ENCODE results near the gene PLA1A. TPM values are rescaled to one million over a fixed set of nuclear protein-coding genes. Genes with fewer than 3 reads are reported as not detected.

Gene PLA1A
- total and polyA plus RNA-seq, 8 donors = 1.1 to 16.9 (median 3.3) TPM; not detected in 2

- H3K9me3 ChIP-seq = no peaks in the 10 kb centered on the region
- H3K27me3 ChIP-seq = no peaks in the 10 kb centered on the region
- peak overlapping the region in 4 of 5 donors; percentile 21 to 54 (median 24) for H3K27ac ChIP-seq
- H3K36me3 ChIP-seq = peaks cover 0 to 16% (median 8%) of the 10 kb centered on the region in 4 donors
- TF ChIP-seq CTCF (IDR thresholded peaks at IDR 0.05) (no peak), POLR2A (IDR thresholded peaks at IDR 0.05) (no peak), POLR2AphosphoS5 (IDR thresholded peaks at IDR 0.05) (no peak), EP300 (IDR thresholded peaks at IDR 0.05) (no peak)
- no peak overlapping the region for H3K4me3 ChIP-seq
- 70 to 88% (median 83%) methylated on average over 7 of the region's 7 CpGs for WGBS, 5 donors
- intact Hi-C loops (cut with DNase I; ENCODE audit: low total_unique reads) = no loop called here
- DNase-seq = no peak
- H3K4me1 ChIP-seq = peaks cover 0 to 30% (median 15%) of the 10 kb centered on the region in 4 donors
Measured at GRCh38 chr3:119652306-119653033, 54.8 kb downstream of the PLA1A start.

GRCh38 chr3:119653876-119654275 is 56.2 kb downstream of the PLA1A start:
- TF ChIP-seq POLR2A (IDR thresholded peaks at IDR 0.05) (no peak), EP300 (IDR thresholded peaks at IDR 0.05) (no peak), POLR2AphosphoS5 (IDR thresholded peaks at IDR 0.05) (no peak), CTCF (IDR thresholded peaks at IDR 0.05) (no peak)
- DNase-seq = no peak
- intact Hi-C loops (cut with DNase I; ENCODE audit: low total_unique reads) = no loop called here
- whole genome bisulfite sequencing, 5 donors = 37 to 42% (median 39%) methylated on average over 2 of the region's 2 CpGs
- no peaks in the 10 kb centered on the region for H3K9me3 ChIP-seq
- H3K4me3 ChIP-seq = no peak overlapping the region
- no peaks in the 10 kb centered on the region for H3K27me3 ChIP-seq
- no peak overlapping the region for H3K27ac ChIP-seq
- H3K4me1 ChIP-seq = peaks cover 0 to 17% (median 6%) of the 10 kb centered on the region in 4 donors
- peaks cover 0 to 16% (median 7%) of the 10 kb centered on the region in 4 donors for H3K36me3 ChIP-seq

- TF ChIP-seq EP300 (IDR thresholded peaks at IDR 0.05) (no peak), POLR2AphosphoS5 (IDR thresholded peaks at IDR 0.05) (no peak), CTCF (IDR thresholded peaks at IDR 0.05) (no peak), POLR2A (IDR thresholded peaks at IDR 0.05) (no peak)
- peaks cover 0 to 26% (median 12%) of the 10 kb centered on the region in 4 donors for H3K4me1 ChIP-seq
- no peaks in the 10 kb centered on the region for H3K27me3 ChIP-seq
- no peak overlapping the region for H3K27ac ChIP-seq
- peak overlapping the region in 2 of 4 donors; percentile 34 to 37 for H3K4me3 ChIP-seq
- peaks cover 0 to 16% (median 7%) of the 10 kb centered on the region in 4 donors for H3K36me3 ChIP-seq
- no peaks in the 10 kb centered on the region for H3K9me3 ChIP-seq
- WGBS, 5 donors = 77 to 92% (median 81%) methylated on average over 4 of the region's 4 CpGs
- intact Hi-C loops (cut with DNase I; ENCODE audit: low total_unique reads) = no loop called here
- DNase-seq = no peak
Measured at GRCh38 chr3:119657887-119658702, 60.4 kb downstream of the PLA1A start.

- DNase-seq = no peak
- Histone ChIP-seq H3K4me3 (peak overlapping the region in 3 of 4 donors; percentile 25 to 37 (median 34)), H3K36me3 (peaks cover 0 to 11% (median 5%) of the 10 kb centered on the region in 4 donors), H3K27me3 (no peaks in the 10 kb centered on the region), H3K9me3 (no peaks in the 10 kb centered on the region), H3K4me1 (peaks cover 0 to 31% (median 15%) of the 10 kb centered on the region in 4 donors), H3K27ac (peak overlapping the region in 1 of 5 donors; percentile 76)
- no peak for TF ChIP-seq POLR2AphosphoS5 (IDR thresholded peaks at IDR 0.05)
- no peak for TF ChIP-seq CTCF (IDR thresholded peaks at IDR 0.05)
- TF ChIP-seq POLR2A (IDR thresholded peaks at IDR 0.05) = no peak
- TF ChIP-seq EP300 (IDR thresholded peaks at IDR 0.05) = no peak
- intact Hi-C loops (cut with DNase I; ENCODE audit: low total_unique reads) = no loop called here
- WGBS, 5 donors = 90 to 96% (median 95%) methylated on average over 2 of the region's 2 CpGs
Measured at GRCh38 chr3:119658994-119659393, 61.3 kb downstream of the PLA1A start.
